K562 (cell line): ENCODE data around the gene TRAF3. TPM values are rescaled to one million over a fixed set of nuclear protein-coding genes. Genes with fewer than 3 reads are reported as not detected.

Experiments used
- AFF4 ChIP-seq: sonication (generic); formaldehyde crosslinking; IDR thresholded peaks from 2 replicates; pipeline ENCODE4 v1.8.0; 2023; ENCODE audit warnings: mild to moderate bottlenecking, missing genetic modification reagents
- HBP1 ChIP-seq: fragments of 450-650 bp; formaldehyde crosslinking; IDR thresholded peaks from 2 replicates; pipeline ENCODE4 v1.4.0; 2022; ENCODE audit warnings: missing genetic modification characterization
- HDAC2 ChIP-seq: fragments of 450-650 bp; IDR thresholded peaks from 2 replicates; pipeline ENCODE4 v1.6.1; 2016; ENCODE audit warnings: mild to moderate bottlenecking
- JUND ChIP-seq, 2 experiments: IDR thresholded peaks; 2 replicates in 1 of 2; 3 replicates in 1 of 2; pipeline ENCODE4 v1.6.1; 2011; ENCODE audit warnings: borderline replicate concordance in 2 of 2, low read depth in 2 of 2, low read length in 2 of 2, improper control_type of control experiment in 1 of 2, missing biosample characterization in 1 of 2, missing genetic modification characterization in 1 of 2, missing genetic modification reagents in 1 of 2
- L3MBTL2 ChIP-seq: fragments of 450-650 bp; IDR thresholded peaks from 2 replicates; pipeline ENCODE4 v1.6.1; 2016; ENCODE audit warnings: mild to moderate bottlenecking, moderate library complexity
- MITF ChIP-seq: IDR thresholded peaks from 2 replicates; pipeline ENCODE4 v1.6.1; 2014; ENCODE audit warnings: antibody characterized with exemption
- POLR2B ChIP-seq: fragments of 450-650 bp; IDR thresholded peaks from 2 replicates; pipeline ENCODE4 v1.6.1; 2018; ENCODE audit warnings: low read depth; ENCODE audit not compliant: partially characterized antibody
- U2AF2 ChIP-seq: fragments of 200-400 bp; formaldehyde crosslinking; optimal IDR thresholded peaks from 2 replicates; pipeline ENCODE3; 2017; ENCODE audit warnings: low read depth, mild to moderate bottlenecking, low read length
- ZNF263 ChIP-seq: sonication (generic); formaldehyde crosslinking; IDR thresholded peaks from 2 replicates; pipeline ENCODE4 v1.8.0; 2022; ENCODE audit warnings: mild to moderate bottlenecking, missing genetic modification reagents, borderline replicate concordance
- polyA plus RNA-seq, 8 experiments: library from polyadenylated mRNA; depleted of rRNA in 4 of 8; stranded (reverse) in 5 of 8; unstranded in 3 of 8; fragments of >200 nt; fragmentation: Nextera tagmentation in 2 of 8; fragmentation: Illumina TruSeq in 1 of 8; extraction: Ambion mirVana in 2 of 8; extraction: Trizol in 1 of 8; gene quantifications; 2 replicates each; pipeline versions ENCODE4 v1.2.1 to v1.2.3, GENCODE V29; 2011 to 2014; ENCODE audit warnings: inconsistent platforms in 1 of 8, missing spikeins in 1 of 8
- total RNA-seq, 7 experiments: library from RNA; depleted of rRNA in 6 of 7; stranded (reverse); fragments of >200 nt in 6 of 7; fragmentation: Illumina TruSeq in 2 of 7; extraction: Trizol in 2 of 7; gene quantifications; 2 replicates each; pipeline versions ENCODE4 v1.2.1 to v1.2.3, GENCODE V29; 2011 to 2021; ENCODE audit warnings: low replicate concordance in 1 of 7

The TRAF3 gene
- total and polyA plus RNA-seq, 9 of the 15 experiments (the other 6 are each of a cell fraction or from before 2014, with no cell fraction given): 0.52 to 21.3 (median 9.9) TPM

GRCh38 chr14:102930753-102931579 is 153.7 kb downstream of the TRAF3 start (continued):
- TF ChIP-seq HBP1 (CRISPR knock-in tag) (no peak), MITF (no peak), POLR2B (no peak), U2AF2 (no peak), ZNF263 (CRISPR knock-in tag) (no peak), HDAC2 (no peak), L3MBTL2 (peak; percentile 65), AFF4 (CRISPR knock-in tag) (no peak), JUND (IDR thresholded peaks at IDR 0.05; ENCODE audit: borderline replicate concordance, low read depth, low read length) (peak; percentile 60), JUND (tag; IDR thresholded peaks at IDR 0.05; ENCODE audit: borderline replicate concordance, low read depth, low read length) (no peak; the same call in 2 of the 3 replicates)
